Sigmoid colon (tissue), 4 donors: ENCODE results near the gene HAL.

Experiments used
- EP300 ChIP-seq, 4 donors: sonication (generic); formaldehyde crosslinking; IDR thresholded peaks; one replicate each; pipeline ENCODE4 v1.6.1; 2017; ENCODE audit warnings: antibody characterized with exemption in 4 of 4
- POLR2A ChIP-seq, 2 donors: fragments of 450-650 bp; IDR thresholded peaks; one replicate each; pipeline ENCODE4 v1.6.1; 2016; ENCODE audit warnings: antibody characterized with exemption in 2 of 2, mild to moderate bottlenecking in 2 of 2, moderate library complexity in 2 of 2
- POLR2AphosphoS5 ChIP-seq, 4 donors: sonication (generic); formaldehyde crosslinking; IDR thresholded peaks; one replicate each; pipeline ENCODE4 v1.6.1; 2017; ENCODE audit warnings: antibody characterized with exemption in 4 of 4
- TF ChIP-seq, protein P1 (sequence below), 4 experiments: fragments of 450-650 bp in 3 of 4; fragments of 200-600 bp in 1 of 4; IDR thresholded peaks; one replicate each; pipeline ENCODE4 v1.5.1; 2016 to 2019; ENCODE audit warnings: antibody characterized with exemption in 4 of 4, mild to moderate bottlenecking in 3 of 4, moderate library complexity in 2 of 4

- TF ChIP-seq, protein P1, sequence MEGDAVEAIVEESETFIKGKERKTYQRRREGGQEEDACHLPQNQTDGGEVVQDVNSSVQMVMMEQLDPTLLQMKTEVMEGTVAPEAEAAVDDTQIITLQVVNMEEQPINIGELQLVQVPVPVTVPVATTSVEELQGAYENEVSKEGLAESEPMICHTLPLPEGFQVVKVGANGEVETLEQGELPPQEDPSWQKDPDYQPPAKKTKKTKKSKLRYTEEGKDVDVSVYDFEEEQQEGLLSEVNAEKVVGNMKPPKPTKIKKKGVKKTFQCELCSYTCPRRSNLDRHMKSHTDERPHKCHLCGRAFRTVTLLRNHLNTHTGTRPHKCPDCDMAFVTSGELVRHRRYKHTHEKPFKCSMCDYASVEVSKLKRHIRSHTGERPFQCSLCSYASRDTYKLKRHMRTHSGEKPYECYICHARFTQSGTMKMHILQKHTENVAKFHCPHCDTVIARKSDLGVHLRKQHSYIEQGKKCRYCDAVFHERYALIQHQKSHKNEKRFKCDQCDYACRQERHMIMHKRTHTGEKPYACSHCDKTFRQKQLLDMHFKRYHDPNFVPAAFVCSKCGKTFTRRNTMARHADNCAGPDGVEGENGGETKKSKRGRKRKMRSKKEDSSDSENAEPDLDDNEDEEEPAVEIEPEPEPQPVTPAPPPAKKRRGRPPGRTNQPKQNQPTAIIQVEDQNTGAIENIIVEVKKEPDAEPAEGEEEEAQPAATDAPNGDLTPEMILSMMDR (IDR thresholded peaks at IDR 0.05) = no peak
- TF ChIP-seq POLR2A (IDR thresholded peaks at IDR 0.05) = no peak
- no peak for TF ChIP-seq POLR2AphosphoS5 (IDR thresholded peaks at IDR 0.05)
- TF ChIP-seq EP300 (IDR thresholded peaks at IDR 0.05) = no peak
Observed at GRCh38 chr12:95990136-95990535, 6.0 kb downstream of the HAL start.
